Measurements from ENCODE around the gene CLIC5.

GRCh38 chr6:46010771-46011170, 4.9 kb downstream of the CLIC5 start:
- TF ChIP-seq CTCF (IDR thresholded peaks at IDR 0.05) (no peak), EP300 (IDR thresholded peaks at IDR 0.05) (no peak)

Measured in gastroesophageal sphincter (tissue), 3 donors.